Dedifferentiated amniotic fluid mesenchymal stem cell (primary cell): ENCODE data around the gene TMX3.
A peak's percentile ranks its signal among the peaks of the same experiment; 100 is the strongest.

Experiments used
- DNase-seq: peaks from one replicate; pipeline ENCODE4 v3.0.0-alpha.2; 2016; ENCODE audit errors: extremely low spot score

TMX3 gene, protein sequence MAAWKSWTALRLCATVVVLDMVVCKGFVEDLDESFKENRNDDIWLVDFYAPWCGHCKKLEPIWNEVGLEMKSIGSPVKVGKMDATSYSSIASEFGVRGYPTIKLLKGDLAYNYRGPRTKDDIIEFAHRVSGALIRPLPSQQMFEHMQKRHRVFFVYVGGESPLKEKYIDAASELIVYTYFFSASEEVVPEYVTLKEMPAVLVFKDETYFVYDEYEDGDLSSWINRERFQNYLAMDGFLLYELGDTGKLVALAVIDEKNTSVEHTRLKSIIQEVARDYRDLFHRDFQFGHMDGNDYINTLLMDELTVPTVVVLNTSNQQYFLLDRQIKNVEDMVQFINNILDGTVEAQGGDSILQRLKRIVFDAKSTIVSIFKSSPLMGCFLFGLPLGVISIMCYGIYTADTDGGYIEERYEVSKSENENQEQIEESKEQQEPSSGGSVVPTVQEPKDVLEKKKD

DNA sequence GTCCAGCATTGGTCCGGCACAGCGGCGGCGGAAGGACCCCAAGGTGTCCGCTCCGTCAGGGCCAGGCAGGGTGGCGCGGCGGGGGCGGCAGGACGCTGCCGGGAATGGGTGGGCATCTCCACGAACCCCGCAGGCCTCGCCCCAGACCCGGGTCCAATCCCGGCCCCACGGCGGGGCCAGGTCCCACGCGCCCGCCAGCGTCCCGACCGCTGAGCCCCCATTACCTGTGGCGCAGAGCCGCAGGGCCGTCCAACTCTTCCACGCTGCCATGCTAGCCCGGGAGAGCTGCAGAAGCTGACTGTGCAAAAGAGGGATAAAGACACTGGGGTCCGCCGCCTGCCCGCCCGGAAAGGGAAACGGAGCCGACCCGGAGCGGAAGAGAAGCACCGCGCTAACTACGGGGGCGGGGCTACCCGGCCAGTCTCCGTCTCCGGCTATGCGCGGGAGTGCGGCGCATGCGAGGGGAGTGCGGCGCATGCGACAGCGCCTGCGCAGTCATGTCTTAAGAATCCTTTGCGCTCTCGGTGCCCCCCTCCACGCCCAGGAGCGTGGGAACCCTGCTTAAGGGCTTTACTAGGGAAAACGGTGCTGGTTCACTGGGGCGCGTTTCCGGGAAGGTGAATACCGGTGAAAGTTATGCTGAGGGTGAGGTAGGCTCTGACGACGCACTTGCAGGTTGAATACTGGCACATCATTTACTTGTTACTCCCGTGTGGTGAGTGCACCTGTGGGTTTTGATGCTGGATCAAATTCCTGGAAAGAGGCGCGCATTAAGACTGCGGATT is at the start of gene TMX3:
TMX3 (minus strand) TSS at position 397 of the 785 bp plus-strand sequence; CDS start at position 270, 127 bp downstream.
- DNase-seq = peak; percentile 85

GRCh38 chr18:68764016-68764415 is 49.1 kb upstream of the TMX3 start:
- DNase-seq = no peak

DNA sequence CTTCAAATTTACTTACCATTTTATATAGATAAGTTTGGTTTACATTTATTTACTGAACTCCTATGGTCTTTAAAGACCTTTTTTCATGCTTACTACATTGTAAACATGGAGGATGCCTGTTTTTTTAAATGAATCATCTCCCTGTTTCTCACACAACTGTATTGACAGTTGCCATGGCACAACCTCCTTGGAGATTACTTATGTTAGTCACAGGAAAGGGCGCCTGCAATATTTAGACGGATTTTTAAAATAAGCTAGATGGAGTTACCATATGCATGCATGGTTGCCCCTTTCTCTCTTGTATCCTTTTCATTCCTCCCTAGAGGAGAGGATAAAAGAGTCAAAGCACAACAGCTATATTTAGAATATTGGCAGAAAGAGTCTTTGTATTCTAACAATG is 48.2 kb upstream of the TMX3 start:
- peak; percentile 19 for DNase-seq

GRCh38 chr18:68759308-68759707 is 44.4 kb upstream of the TMX3 start:
- DNase-seq = no peak

DNA sequence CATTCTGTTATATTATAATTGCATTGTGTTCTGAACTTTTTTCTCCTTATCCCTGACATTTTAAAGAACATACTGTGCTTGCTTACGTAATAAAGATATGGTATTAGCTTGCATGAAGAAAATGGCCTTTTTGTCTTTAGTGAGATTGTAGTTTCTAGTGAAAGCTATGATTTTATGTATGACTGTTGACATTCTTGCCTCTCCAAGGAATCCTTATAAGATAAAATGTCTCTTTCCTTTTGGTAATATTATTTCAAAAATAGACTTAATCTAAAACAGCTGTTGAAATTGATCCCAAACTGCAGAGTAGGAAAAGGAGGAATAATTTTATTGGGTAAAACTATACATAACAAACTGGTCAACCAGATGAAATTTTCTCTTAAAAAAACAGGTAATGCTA is 42.2 kb upstream of the TMX3 start:
- peak; percentile 17 for DNase-seq

DNA sequence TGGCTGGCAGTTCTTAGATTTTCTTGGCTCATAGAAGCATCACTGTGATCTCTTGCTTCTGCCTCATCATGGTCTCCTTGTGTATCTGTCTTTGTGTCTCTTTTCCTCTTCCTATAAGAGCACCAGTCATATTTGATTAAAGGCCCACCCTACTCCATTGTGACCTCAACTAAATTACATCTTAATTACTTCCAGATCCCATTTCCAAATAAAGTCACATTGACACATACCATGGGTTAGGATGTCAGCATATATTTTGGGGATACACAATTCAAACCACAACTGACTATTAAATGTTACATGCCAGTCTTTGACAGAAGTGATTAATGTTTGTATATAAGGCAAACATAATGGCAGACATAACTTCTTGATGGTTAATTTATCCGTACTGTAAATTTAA is 27.3 kb upstream of the TMX3 start:
- DNase-seq = no peak

- DNase-seq = no peak
Measured at GRCh38 chr18:68740966-68741365, 26.1 kb upstream of the TMX3 start.

GRCh38 chr18:68739462-68739861 is 24.6 kb upstream of the TMX3 start:
- DNase-seq = no peak

GRCh38 chr18:68738564-68738963 is 23.7 kb upstream of the TMX3 start:
- no peak for DNase-seq

- DNase-seq = peak; percentile 68
Measured at GRCh38 chr18:68735483-68736343, 20.8 kb upstream of the TMX3 start.

- peak; percentile 47 for DNase-seq
Measured at GRCh38 chr18:68734308-68734707, 19.4 kb upstream of the TMX3 start.

DNA sequence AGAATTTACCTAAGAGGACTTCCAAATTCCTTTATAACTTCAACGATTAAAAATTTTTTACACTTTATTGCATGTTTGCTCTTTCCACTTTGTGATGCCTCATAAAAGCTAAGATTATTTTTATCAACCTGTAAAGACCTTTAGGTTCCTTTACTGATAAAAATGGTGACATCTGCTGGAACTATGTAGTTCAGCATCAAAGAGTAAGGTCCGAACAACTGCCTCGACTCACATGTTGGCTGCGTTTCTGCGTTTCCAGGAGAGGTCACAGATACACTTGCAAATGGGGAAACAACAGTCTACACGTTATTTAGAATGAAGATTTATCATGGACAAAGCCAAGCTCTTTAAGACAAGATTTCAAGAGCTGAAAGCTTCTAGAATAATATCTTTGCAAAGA is 18.8 kb upstream of the TMX3 start:
- peak; percentile 16 for DNase-seq

GRCh38 chr18:68728081-68728700 is 13.3 kb upstream of the TMX3 start:
- DNase-seq = no peak

DNA sequence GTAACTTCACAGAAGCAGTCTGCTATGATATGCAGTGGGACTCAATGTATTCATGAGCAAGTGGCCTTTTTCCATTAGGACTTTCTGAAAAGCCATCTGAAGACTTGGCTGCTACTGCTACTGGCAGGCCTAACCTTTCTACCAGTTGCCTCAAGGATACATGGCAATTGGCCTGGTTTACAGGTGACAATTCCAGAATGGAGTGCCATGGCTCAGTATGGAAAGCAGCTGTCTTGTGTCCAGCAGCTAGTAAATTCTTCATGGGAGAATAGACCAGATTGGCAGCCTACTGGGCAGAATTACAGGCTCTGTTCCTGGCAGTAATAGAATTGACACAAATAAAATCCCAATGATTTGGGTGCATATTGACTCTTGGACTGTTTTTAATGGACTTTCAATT is 12.6 kb upstream of the TMX3 start:
- no peak for DNase-seq

- no peak for DNase-seq
Measured at GRCh38 chr18:68725346-68725745, 10.4 kb upstream of the TMX3 start.

GRCh38 chr18:68724021-68724420 is 9.1 kb upstream of the TMX3 start:
- DNase-seq = no peak

GRCh38 chr18:68723539-68723938 is 8.6 kb upstream of the TMX3 start:
- no peak for DNase-seq

GRCh38 chr18:68722821-68723220 is 7.9 kb upstream of the TMX3 start:
- DNase-seq = no peak

DNA sequence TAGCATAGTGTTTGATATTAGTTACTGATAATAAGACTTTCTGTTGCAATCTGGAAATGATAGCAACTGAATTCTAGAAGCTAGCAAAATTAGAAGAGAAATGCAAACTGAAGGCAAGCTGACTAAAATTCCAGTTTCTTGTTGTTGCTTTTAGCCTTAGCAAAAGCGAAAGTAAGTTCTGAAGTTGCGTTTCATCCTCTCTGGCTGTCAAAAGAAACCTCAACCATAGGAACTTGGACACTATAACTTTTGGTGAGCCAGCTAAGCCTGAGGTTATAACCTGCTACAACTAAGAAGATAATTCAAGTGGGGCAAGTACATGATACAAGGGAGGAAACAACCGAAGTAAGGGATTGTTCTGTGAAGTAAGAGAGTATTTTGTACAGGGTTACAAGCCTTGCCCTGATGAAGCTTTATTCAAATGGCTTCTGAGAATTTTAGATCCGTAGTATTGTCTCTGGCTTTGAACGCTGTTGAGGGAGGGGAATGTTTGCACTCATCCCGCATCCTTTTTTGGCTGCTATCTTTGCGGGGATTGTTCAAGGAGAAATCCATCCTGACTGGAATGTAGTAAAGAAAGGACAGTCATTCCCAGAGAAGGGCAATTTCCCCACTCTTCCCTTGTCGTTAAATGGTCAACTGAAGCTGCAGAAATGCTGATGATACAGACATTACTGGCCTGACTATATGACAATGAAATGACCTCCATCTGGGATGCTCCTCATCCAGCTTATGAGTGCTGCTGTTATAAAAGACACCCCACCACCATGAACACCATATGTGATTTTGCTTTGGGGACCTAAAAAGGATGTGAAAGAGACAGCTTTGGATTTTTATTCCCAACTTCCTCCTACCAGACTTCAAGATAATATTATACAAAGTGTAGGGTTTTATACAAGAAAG is 7.0 kb upstream of the TMX3 start:
- no peak for DNase-seq

- no peak for DNase-seq
Measured at GRCh38 chr18:68714366-68714711, 569 bp downstream of the TMX3 start.

DNA sequence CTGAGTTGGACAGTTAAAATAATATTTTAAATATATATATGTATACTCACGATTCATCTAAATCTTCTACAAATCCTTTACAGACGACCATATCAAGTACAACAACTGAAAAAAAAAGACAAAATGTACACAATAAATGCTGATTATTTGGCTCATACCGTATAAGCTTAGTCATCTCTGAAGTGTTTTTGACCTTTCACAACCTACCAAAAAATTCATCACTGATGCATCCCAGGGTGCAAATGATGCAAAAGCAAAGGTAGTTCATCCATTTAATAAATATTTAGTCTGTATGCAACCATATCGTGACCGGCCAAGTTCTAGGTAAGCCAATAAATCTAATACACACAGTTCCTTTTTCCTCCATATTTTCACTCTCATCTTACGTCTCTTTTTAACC is 1.1 kb downstream of the TMX3 start:
- DNase-seq = no peak
